Astrocyte of the hippocampus (primary cell): Measurements from ENCODE around the gene ODF4.
"Not testable (repeated sequence)": the region's sequence is repeated elsewhere in the genome, so short reads cannot be mapped to it uniquely, and the experiment has no call there.

Experiments used
- DNase-seq: peaks from one replicate; pipeline ENCODE4 v3.0.0; 2011; ENCODE audit warnings: low read depth, low spot score

ODF4 gene

GRCh38 chr17:8393470-8394231 is 54.0 kb downstream of the ODF4 start:
- DNase-seq, result peak; percentile 28

DNA sequence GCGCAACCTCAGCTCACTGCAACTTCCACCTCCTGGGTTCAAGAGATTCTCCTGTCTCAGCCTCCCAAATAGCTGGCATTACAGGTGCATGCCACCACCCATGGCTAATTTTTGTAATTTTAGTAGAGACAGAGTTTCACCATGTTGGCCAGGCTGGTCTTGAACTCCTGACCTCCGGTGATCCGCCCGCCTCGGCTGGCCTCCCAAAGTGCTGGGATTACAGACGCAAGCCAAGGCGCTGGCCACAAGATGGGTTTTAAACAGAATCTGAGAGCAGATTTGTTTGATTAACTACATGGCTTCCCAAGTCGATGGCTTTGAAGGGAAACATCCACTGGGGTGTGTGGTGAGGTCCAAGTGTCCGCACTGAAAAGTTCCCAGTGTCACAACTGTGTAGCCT is 54.9 kb downstream of the ODF4 start:
- not testable (repeated sequence) for DNase-seq
